Measurements from ENCODE around the gene KRTAP4-11. TPM values are rescaled to one million over a fixed set of nuclear protein-coding genes. Genes with fewer than 3 reads are reported as not detected.
"Not testable (repeated sequence)": the region's sequence is repeated elsewhere in the genome, so short reads cannot be mapped to it uniquely, and the experiment has no call there.

KRTAP4-11 gene
- polyA plus RNA-seq, 1 donor: not detected

DNA sequence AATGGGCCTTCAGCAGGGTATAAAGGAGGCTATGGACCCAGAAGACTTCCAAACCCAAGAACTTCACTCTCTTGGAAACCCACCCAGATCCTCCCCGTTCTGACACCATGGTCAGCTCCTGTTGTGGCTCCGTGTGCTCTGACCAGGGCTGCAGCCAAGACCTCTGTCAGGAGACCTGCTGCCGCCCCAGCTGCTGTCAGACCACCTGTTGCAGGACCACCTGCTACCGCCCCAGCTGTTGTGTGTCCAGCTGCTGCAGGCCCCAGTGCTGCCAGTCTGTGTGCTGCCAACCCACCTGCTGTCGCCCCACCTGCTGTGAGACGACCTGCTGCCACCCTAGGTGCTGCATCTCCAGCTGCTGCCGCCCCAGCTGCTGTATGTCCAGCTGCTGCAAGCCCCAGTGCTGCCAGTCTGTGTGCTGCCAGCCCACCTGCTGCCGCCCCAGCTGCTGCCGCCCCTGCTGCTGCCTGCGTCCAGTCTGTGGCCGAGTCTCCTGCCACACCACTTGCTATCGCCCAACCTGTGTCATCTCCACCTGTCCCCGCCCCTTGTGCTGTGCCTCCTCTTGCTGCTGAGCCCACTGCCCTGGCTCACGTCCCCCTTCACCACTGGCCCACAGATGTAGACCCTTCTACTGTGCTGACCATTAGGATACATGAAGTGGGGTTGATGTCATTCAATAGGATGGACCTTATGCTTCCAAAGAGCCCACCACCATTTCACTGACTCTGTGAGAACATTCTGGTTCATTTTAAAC is 33.9 kb downstream of the KRTAP4-11 start, which contains the start of gene KRTAP4-7:
Gene KRTAP4-7 (plus strand): TSS at position 51 of the 757 bp plus-strand sequence. CDS start 57 bp downstream, at position 108.
- not testable (repeated sequence) for DNase-seq (ENCODE audit: low read depth)

DNA sequence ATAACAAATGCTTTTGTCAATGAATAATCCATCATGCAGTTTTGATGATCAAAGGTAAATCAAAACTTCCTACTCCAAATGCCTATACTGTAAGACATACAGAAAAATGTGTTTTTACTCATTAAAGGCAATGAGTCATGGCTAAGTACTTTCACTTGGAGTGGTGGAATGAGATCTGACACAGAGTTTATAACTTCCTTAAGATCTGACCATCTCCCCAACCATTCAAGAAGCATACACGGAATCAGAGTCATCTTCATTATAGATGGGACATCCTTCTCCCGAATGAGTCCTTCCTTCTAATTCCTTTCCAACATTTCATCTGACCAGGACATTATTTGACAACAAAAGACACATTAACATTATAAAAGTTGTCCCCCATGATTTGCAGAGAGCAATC is 34.7 kb downstream of the KRTAP4-11 start:
- DNase-seq (ENCODE audit: low read depth): not testable (repeated sequence)

DNA sequence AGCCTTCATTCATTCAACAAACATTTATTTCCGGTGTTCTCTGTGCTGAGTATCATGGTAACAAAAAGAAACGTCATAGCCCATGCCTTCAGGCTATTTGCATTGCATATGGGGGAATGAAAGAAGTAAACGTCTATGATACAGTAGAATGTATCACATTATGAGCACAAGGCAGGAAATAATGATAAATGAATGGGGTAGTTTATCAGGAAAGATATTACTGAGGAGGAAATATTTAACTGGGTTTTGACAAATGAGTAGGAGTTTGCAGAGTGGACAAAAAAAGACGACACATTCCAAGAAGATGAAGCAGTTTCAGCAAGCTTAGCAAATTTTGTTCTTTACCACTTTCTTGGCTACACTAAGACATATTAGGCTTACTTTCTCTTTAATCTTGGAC is 35.5 kb downstream of the KRTAP4-11 start:
- no peak for DNase-seq (ENCODE audit: low read depth)

DNA sequence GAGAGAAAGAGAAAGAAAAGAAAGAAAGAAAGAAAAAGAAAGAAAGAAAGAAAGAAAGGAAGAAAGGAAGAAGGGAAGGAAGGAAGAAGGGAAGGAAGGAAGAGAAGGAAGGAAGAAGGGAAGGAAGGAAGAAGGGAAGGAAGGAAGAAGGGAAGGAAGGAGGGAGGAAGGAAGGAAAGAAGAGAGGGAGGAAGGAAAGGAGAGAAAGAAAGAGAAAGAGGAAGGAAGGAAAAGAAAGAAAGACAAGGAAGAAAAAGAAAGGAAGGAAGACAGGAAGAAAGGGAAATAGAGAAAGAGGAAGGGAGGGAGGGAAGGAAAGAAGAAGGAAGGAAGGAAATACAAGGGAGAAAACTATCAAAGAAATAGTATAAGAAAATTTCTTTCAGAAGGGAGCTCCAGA is 41.4 kb downstream of the KRTAP4-11 start:
- DNase-seq (ENCODE audit: low read depth): no peak

DNA sequence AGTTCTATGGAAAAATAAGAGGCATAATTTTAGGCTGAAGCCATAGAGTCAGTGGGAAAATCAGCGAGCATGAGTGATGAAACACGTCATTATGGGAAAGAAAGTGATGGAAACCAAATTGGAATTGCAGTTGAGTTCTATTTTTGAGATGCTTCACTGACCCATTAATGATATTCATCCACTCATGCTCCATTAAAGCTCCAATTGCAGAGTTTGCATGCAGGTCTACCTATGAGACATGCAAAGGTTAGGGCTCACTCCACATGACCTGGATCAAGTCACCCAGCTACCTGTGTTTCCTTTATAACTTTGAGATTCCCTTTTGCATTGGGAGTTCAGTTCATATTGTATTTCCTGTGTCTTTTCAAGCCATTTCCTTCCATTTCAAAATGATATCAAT is 44.5 kb downstream of the KRTAP4-11 start:
- DNase-seq (ENCODE audit: low read depth): no peak

DNA sequence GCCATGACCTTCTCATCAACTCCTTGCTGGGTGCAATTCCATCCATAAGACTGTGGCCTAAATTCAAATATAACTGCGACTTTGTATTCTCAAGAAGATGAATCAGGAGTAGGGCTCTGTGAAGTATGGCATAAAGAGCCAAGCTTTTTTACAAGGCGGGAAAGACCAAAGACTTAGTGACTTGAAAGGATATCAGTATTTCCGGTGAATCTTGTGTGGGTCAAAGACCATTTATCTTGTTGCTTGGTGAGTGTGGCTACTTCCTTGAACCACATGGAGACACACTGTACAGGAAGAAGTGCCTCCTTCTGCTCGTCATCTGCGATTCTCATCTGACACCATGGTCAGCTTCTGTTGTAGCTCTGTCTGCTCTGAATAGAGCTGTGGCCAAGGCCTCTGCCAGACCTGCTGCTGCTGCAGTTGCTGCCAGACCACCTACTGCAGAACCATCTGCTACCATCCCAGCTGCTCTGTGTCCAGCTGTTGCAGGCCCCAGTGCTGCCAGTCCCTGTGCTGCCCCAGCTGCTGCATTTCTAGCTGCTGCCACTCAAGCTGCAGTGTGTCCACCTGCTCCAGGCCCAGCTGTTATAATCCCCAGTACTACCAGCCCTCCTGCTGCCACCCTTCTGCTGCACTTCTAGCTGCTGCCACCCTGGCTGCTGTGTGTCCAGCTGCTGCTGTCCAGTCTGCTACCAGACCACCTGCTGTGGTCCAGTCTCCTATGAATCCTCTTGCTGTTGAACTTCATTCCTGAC is 46.4 kb downstream of the KRTAP4-11 start:
- DNase-seq (ENCODE audit: low read depth): no peak

DNA sequence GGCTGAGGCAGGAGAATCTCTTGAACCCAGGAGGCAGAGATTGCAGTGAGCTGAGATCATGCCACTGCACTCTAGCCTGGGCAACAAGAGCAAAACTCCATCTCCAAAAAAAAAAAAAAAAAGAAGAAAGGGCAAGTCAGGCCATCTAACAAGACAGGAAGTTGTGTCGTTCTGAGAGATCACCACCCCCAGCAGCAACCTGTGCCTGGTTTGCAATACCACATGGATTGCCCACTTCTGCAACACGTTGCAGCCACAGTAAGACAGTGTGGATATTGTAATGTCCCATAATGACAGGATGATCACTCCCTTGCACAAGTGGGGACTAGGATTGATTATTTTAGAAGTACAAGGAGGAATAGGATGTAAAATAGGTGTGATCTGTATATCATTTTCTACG is 49.1 kb downstream of the KRTAP4-11 start:
- DNase-seq (ENCODE audit: low read depth): no peak

DNA sequence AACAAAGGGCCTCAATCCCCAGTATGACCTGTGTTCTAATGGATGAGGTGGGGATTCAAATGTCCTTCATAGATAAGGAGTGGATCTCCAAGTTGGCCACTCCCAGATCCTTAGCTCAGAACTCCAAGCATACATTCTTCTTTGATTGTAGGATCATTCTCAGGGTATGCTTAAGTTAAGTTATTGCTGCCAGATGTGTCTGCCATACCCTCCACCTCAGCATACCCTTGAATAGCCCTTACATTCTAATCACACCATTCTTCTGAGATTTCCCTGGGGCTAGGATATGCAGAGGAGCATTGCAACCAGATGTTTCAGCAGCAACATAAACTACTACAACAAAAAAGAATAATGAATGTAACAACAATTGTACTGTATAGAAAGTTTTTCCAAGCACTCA is 50.9 kb downstream of the KRTAP4-11 start:
- DNase-seq (ENCODE audit: low read depth): no peak

Other genes starting within 250 kb of the KRTAP4-11 start
- not detected for gene KRT20, start 233.1 kb downstream of the KRTAP4-11 start, polyA plus RNA-seq (ENCODE audit: insufficient read length)
- 0.19 TPM for gene KRT23, start 180.7 kb downstream of the KRTAP4-11 start, polyA plus RNA-seq (ENCODE audit: insufficient read length)
- 7.2 TPM for gene KRT39, start 151.4 kb downstream of the KRTAP4-11 start, polyA plus RNA-seq (ENCODE audit: insufficient read length)
- gene KRT40, start 134.0 kb downstream of the KRTAP4-11 start, polyA plus RNA-seq (ENCODE audit: insufficient read length): 10.9 TPM
- not detected for gene KRTAP3-3, start 124.2 kb downstream of the KRTAP4-11 start, polyA plus RNA-seq (ENCODE audit: insufficient read length)
- gene KRTAP3-2, start 118.5 kb downstream of the KRTAP4-11 start, polyA plus RNA-seq (ENCODE audit: insufficient read length): 0.52 TPM
- gene KRTAP3-1, start 109.2 kb downstream of the KRTAP4-11 start, polyA plus RNA-seq (ENCODE audit: insufficient read length): not detected
- not detected for gene KRTAP1-5, start 91.2 kb downstream of the KRTAP4-11 start, polyA plus RNA-seq (ENCODE audit: insufficient read length)
- gene KRTAP1-4, start 88.2 kb downstream of the KRTAP4-11 start, polyA plus RNA-seq (ENCODE audit: insufficient read length): not detected
- gene KRTAP1-3, start 83.5 kb downstream of the KRTAP4-11 start, polyA plus RNA-seq (ENCODE audit: insufficient read length): not detected
- gene KRTAP1-1, start 76.9 kb downstream of the KRTAP4-11 start, polyA plus RNA-seq (ENCODE audit: insufficient read length): not detected
- not detected for gene KRTAP2-1, start 71.1 kb downstream of the KRTAP4-11 start, polyA plus RNA-seq (ENCODE audit: insufficient read length)
- not detected for gene KRTAP2-2, start 63.1 kb downstream of the KRTAP4-11 start, polyA plus RNA-seq (ENCODE audit: insufficient read length)
- not detected for gene KRTAP2-3, start 58.3 kb downstream of the KRTAP4-11 start, polyA plus RNA-seq (ENCODE audit: insufficient read length)
- not detected for gene KRTAP2-4, start 52.5 kb downstream of the KRTAP4-11 start, polyA plus RNA-seq (ENCODE audit: insufficient read length)
- not detected for gene KRTAP4-7, start 34.2 kb downstream of the KRTAP4-11 start, polyA plus RNA-seq (ENCODE audit: insufficient read length)
- not detected for gene KRTAP4-8, start 20.2 kb downstream of the KRTAP4-11 start, polyA plus RNA-seq (ENCODE audit: insufficient read length)
- gene KRTAP4-16, start 16.2 kb downstream of the KRTAP4-11 start, polyA plus RNA-seq (ENCODE audit: insufficient read length): not detected
- gene KRTAP4-9, start 13.0 kb downstream of the KRTAP4-11 start, polyA plus RNA-seq (ENCODE audit: insufficient read length): not detected
- not detected for gene KRTAP4-12, start 5.8 kb upstream of the KRTAP4-11 start, polyA plus RNA-seq (ENCODE audit: insufficient read length)
- not detected for gene KRTAP4-6, start 22.2 kb upstream of the KRTAP4-11 start, polyA plus RNA-seq (ENCODE audit: insufficient read length)
- not detected for gene KRTAP4-5, start 31.5 kb upstream of the KRTAP4-11 start, polyA plus RNA-seq (ENCODE audit: insufficient read length)
- gene KRTAP4-4, start 42.4 kb upstream of the KRTAP4-11 start, polyA plus RNA-seq (ENCODE audit: insufficient read length): not detected
- gene KRTAP4-3, start 49.8 kb upstream of the KRTAP4-11 start, polyA plus RNA-seq (ENCODE audit: insufficient read length): not detected
- not detected for gene KRTAP4-2, start 59.8 kb upstream of the KRTAP4-11 start, polyA plus RNA-seq (ENCODE audit: insufficient read length)
- gene KRTAP4-1, start 66.5 kb upstream of the KRTAP4-11 start, polyA plus RNA-seq (ENCODE audit: insufficient read length): not detected
- gene KRTAP9-1, start 71.5 kb upstream of the KRTAP4-11 start, polyA plus RNA-seq (ENCODE audit: insufficient read length): not detected
- not detected for gene KRTAP9-2, start 108.3 kb upstream of the KRTAP4-11 start, polyA plus RNA-seq (ENCODE audit: insufficient read length)
- gene KRTAP9-3, start 114.1 kb upstream of the KRTAP4-11 start, polyA plus RNA-seq (ENCODE audit: insufficient read length): not detected
- gene KRTAP9-8, start 119.6 kb upstream of the KRTAP4-11 start, polyA plus RNA-seq (ENCODE audit: insufficient read length): not detected
- gene KRTAP9-4, start 131.3 kb upstream of the KRTAP4-11 start, polyA plus RNA-seq (ENCODE audit: insufficient read length): not detected
- gene KRTAP9-9, start 137.0 kb upstream of the KRTAP4-11 start, polyA plus RNA-seq (ENCODE audit: insufficient read length): not detected
- gene KRTAP9-6, start 147.0 kb upstream of the KRTAP4-11 start, polyA plus RNA-seq (ENCODE audit: insufficient read length): 0.22 TPM
- gene KRTAP9-7, start 157.3 kb upstream of the KRTAP4-11 start, polyA plus RNA-seq (ENCODE audit: insufficient read length): not detected
- gene KRTAP29-1, start 184.5 kb upstream of the KRTAP4-11 start, polyA plus RNA-seq (ENCODE audit: insufficient read length): not detected
- gene KRTAP16-1, start 190.9 kb upstream of the KRTAP4-11 start, polyA plus RNA-seq (ENCODE audit: insufficient read length): not detected
- not detected for gene KRTAP17-1, start 197.3 kb upstream of the KRTAP4-11 start, polyA plus RNA-seq (ENCODE audit: insufficient read length)
- not detected for gene KRT33A, start 232.5 kb upstream of the KRTAP4-11 start, polyA plus RNA-seq (ENCODE audit: insufficient read length)